NCI-H82 treated with DMSO at 0.1 percent for 48 hours (cell line): ENCODE data around the gene DLGAP1.

Experiments used
- DNase-seq: peaks from one replicate; lab custom pipeline; 2025; ENCODE audit not compliant: unreplicated experiment; lab: John Stamatoyannopoulos, UW

DLGAP1 gene

GRCh38 chr18:3649633-3650426 lies 805.3 kb downstream of the DLGAP1 start:
- DNase-seq = no peak

GRCh38 chr18:3649135-3649632 lies 805.9 kb downstream of the DLGAP1 start:
- DNase-seq = no peak

- DNase-seq = no peak
Measured at GRCh38 chr18:3648641-3649040, 806.5 kb downstream of the DLGAP1 start.

- DNase-seq = no peak
Measured at GRCh38 chr18:3648200-3648599, 806.9 kb downstream of the DLGAP1 start.

GRCh38 chr18:3647636-3648035 lies 807.5 kb downstream of the DLGAP1 start:
- DNase-seq = no peak

GRCh38 chr18:3645384-3646156 lies 809.5 kb downstream of the DLGAP1 start:
- DNase-seq = no peak

- DNase-seq = no peak
Measured at GRCh38 chr18:3634250-3634939, 820.7 kb downstream of the DLGAP1 start.

- no peak for DNase-seq
Measured at GRCh38 chr18:3631887-3632286, 823.2 kb downstream of the DLGAP1 start.

GRCh38 chr18:3626929-3627458 lies 828.1 kb downstream of the DLGAP1 start:
- no peak for DNase-seq

GRCh38 chr18:3625742-3626091 lies 829.4 kb downstream of the DLGAP1 start:
- DNase-seq = no peak

- no peak for DNase-seq
Measured at GRCh38 chr18:3624935-3625741, 830.0 kb downstream of the DLGAP1 start.

GRCh38 chr18:3624546-3624934 lies 830.6 kb downstream of the DLGAP1 start:
- no peak for DNase-seq

GRCh38 chr18:3623769-3624545 lies 831.1 kb downstream of the DLGAP1 start:
- DNase-seq = peak; percentile 74

- no peak for DNase-seq
Measured at GRCh38 chr18:3620146-3621119, 834.7 kb downstream of the DLGAP1 start.

GRCh38 chr18:3619746-3620145 lies 835.4 kb downstream of the DLGAP1 start:
- DNase-seq = no peak

GRCh38 chr18:3619222-3619621 lies 835.9 kb downstream of the DLGAP1 start:
- no peak for DNase-seq

- DNase-seq = no peak
Measured at GRCh38 chr18:3616744-3617143, 838.4 kb downstream of the DLGAP1 start.

GRCh38 chr18:3616142-3616541 lies 839.0 kb downstream of the DLGAP1 start:
- DNase-seq = no peak
